Measurements from ENCODE around the gene ABCA10.
"Not testable (repeated sequence)": the region's sequence is repeated elsewhere in the genome, so short reads cannot be mapped to it uniquely, and the experiment has no call there.

ABCA10 gene, protein sequence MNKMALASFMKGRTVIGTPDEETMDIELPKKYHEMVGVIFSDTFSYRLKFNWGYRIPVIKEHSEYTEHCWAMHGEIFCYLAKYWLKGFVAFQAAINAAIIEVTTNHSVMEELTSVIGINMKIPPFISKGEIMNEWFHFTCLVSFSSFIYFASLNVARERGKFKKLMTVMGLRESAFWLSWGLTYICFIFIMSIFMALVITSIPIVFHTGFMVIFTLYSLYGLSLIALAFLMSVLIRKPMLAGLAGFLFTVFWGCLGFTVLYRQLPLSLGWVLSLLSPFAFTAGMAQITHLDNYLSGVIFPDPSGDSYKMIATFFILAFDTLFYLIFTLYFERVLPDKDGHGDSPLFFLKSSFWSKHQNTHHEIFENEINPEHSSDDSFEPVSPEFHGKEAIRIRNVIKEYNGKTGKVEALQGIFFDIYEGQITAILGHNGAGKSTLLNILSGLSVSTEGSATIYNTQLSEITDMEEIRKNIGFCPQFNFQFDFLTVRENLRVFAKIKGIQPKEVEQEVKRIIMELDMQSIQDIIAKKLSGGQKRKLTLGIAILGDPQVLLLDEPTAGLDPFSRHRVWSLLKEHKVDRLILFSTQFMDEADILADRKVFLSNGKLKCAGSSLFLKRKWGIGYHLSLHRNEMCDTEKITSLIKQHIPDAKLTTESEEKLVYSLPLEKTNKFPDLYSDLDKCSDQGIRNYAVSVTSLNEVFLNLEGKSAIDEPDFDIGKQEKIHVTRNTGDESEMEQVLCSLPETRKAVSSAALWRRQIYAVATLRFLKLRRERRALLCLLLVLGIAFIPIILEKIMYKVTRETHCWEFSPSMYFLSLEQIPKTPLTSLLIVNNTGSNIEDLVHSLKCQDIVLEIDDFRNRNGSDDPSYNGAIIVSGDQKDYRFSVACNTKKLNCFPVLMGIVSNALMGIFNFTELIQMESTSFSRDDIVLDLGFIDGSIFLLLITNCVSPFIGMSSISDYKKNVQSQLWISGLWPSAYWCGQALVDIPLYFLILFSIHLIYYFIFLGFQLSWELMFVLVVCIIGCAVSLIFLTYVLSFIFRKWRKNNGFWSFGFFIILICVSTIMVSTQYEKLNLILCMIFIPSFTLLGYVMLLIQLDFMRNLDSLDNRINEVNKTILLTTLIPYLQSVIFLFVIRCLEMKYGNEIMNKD (N-terminal part only)

DNA sequence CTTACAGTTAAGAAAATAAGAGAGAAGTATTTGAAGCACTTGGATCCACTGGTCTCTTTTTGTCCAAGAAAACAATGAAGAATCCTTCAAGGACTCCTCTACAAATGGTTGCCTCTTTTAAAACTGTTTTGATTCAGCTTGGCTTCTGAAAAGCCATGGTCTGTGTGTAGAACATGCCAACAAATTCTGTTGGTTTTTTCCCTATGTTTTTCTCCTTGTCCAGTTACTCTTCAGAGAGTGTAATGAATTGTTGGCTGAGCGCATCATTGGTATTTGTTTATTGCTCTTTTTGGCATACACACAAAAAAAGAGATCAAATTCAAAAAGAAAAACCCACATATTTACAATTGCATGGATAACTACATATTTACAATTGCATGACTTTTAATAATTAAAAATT is at the start of gene ABCA10:
TSS of gene ABCA10 (minus strand) at position 249 of the 400 bp plus-strand sequence. CDS start 3,466 bp downstream, outside the sequence.
- TF ChIP-seq, protein P1, sequence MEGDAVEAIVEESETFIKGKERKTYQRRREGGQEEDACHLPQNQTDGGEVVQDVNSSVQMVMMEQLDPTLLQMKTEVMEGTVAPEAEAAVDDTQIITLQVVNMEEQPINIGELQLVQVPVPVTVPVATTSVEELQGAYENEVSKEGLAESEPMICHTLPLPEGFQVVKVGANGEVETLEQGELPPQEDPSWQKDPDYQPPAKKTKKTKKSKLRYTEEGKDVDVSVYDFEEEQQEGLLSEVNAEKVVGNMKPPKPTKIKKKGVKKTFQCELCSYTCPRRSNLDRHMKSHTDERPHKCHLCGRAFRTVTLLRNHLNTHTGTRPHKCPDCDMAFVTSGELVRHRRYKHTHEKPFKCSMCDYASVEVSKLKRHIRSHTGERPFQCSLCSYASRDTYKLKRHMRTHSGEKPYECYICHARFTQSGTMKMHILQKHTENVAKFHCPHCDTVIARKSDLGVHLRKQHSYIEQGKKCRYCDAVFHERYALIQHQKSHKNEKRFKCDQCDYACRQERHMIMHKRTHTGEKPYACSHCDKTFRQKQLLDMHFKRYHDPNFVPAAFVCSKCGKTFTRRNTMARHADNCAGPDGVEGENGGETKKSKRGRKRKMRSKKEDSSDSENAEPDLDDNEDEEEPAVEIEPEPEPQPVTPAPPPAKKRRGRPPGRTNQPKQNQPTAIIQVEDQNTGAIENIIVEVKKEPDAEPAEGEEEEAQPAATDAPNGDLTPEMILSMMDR (conservative IDR thresholded peaks at IDR 0.05) = no peak
- H3K27ac ChIP-seq = no peak within 1 kb of the TSS

DNA sequence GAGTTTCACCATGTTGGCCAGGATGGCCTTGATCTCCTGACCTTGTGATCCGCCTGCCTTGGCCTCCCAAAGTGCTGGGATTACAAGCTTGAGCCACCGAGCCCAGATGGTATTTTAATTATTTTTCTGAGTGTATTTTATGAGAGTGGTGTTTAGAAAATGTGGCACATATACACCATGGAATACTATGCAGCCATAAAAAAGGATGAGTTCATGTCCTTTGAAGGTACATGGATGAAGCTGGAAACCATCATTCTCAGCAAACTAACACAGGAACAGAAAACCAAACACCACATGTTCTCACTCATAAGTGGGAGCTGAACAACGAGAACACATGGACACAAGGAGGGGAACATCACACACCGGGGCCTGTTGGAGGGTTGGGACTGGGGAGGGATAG is 47.7 kb upstream of the ABCA10 start:
- H3K27ac ChIP-seq = not testable (repeated sequence)

DNA sequence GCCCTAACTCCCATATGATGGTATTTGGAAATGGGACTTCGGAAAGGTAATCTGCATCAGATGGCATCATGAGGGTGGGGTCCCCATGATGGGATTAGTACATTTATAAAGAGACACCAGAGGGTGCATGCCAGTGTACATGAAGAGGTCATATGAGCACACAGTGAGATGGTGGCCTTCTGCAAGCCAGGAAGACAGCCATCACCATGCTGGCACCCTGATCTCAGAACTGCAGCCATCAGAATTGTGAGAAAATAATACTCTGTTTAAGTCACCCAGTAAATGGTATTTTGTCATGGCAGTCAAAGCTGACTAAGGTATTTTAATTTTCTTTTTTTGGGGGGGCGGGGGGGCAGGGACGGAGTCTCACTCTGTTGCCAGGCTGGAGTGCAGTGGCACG is 47.1 kb upstream of the ABCA10 start:
- no peak overlapping the region for H3K27ac ChIP-seq
- TF ChIP-seq, protein P1 (conservative IDR thresholded peaks at IDR 0.05) = no peak

DNA sequence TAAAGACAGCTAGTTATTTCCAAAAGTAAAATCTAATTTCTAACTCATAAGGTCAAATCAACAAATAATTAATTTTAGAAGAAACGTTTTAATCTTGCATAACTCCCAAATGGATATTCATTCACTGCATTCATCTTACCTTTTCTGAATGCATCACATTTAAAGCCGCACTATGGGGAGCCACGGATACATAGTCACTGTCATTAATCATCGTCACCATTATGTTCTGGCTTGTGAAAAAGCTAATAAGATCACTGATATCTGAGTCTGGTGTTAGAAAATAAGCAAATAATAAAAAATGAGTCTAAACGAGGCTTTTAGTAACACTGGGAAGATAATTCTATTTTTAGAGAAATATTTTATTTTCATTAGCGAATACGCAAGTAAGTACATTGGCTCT is 42.4 kb upstream of the ABCA10 start:
- H3K27ac ChIP-seq = no peak overlapping the region
- TF ChIP-seq, protein P1 (conservative IDR thresholded peaks at IDR 0.05) = no peak

DNA sequence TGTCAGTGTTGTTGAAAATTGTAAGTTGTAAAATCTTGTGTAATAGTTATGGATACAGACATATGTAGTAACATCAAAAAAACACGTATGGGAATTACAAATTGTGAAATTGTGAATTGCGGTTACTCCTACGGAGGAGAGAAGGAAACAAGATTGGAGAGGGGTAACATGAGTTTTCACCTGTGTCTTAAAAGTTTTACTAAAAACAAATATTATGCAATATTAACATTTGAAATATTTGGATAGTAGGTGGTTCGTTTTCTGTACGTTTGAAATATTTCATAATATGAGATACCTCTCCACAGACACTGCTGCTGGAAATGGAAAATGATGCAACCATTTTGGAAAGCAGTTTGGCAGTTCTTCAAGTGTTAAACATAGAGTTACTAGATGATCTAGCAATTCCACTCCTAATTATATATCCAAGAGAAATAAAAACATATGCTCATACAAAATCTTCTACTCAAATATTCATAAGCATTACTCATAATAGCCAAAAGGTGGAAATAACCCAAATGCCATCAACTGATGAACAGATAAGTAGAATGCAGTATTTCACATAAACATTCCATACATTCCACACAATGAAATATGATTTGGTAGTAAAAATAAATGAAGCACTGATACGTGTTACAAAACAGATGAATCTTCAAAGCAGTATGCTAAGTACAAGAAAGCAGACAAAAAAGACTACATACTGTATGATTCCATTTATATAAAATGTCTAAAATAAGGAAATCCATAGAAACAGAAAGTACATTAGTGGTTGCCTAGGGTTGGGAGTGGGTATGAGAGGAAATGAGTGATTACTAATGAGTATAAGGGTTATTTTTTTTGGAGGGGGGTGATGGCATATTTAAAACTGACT is 40.7 kb upstream of the ABCA10 start:
- TF ChIP-seq, protein P1 (conservative IDR thresholded peaks at IDR 0.05) = no peak
- H3K27ac ChIP-seq = no peak overlapping the region

DNA sequence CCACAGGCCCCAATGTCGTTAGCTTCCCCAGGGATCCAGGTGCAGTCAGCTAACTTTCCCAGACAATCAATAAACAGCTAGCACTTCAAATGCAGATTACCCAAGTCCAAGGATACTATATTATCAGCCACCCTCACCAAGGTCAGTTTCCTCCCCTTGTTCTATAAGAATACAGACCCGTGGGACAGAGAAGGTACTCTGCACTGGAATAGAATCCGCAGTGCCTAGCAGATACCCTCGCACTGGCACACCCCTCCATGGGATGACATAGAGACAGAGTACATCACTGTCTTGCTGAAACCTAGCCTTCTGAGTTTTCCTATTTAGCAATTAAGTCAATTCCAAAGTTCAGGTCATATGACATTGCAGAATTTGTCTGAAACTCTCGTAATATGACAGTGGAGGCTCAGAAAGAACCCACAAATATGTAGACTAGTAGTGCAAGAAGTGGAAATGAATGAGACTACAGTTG is 40.0 kb upstream of the ABCA10 start:
- no peak overlapping the region for H3K27ac ChIP-seq
- TF ChIP-seq, protein P1 (conservative IDR thresholded peaks at IDR 0.05) = no peak

DNA sequence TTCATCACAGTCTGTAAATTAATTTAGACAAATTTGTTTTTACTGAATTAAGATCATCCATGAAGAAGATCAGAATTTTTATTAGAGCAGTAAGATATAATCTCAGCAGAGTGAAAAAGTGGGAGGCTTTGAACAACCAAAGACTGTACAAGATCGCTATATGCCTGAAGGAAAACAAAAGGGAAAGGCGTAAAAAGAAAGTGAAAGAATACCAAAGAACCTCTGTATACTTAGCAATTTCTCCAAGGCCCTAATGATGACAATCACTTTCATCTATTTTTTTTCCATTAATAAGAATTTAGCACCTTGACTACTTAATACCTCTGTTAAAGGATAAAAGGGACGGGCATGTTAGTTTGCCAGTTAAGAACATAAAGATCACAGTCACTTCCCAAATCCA is 38.6 kb upstream of the ABCA10 start:
- H3K27ac ChIP-seq = no peak overlapping the region
- TF ChIP-seq, protein P1 (conservative IDR thresholded peaks at IDR 0.05) = no peak
